ENCODE data around the gene CRB1. TPM values are rescaled to one million over a fixed set of nuclear protein-coding genes. Genes with fewer than 3 reads are reported as not detected.

The CRB1 gene
- total RNA-seq, 1 experiment from 2014 or later = not detected

DNA sequence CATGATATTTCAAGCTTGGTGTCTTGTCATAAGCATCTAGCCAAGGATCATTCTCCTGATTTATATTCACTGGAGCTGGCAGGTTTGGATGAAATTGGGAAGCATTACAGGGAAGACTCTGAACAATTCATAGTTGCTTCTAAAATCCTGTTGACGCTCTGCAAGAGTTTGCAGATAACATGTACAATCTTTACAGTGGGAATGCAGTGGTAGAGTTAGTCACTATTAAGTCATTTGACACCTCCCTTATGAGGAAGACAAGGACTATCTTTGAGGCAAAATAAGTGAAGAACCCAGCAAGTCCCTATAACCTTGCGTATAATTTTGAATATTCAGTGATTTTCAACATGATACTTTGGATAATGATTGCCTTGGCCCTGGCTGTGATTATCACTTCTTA lies 45.3 kb upstream of the CRB1 start:
- BruUV-seq (replicated peaks) = no TSS peak

DNA sequence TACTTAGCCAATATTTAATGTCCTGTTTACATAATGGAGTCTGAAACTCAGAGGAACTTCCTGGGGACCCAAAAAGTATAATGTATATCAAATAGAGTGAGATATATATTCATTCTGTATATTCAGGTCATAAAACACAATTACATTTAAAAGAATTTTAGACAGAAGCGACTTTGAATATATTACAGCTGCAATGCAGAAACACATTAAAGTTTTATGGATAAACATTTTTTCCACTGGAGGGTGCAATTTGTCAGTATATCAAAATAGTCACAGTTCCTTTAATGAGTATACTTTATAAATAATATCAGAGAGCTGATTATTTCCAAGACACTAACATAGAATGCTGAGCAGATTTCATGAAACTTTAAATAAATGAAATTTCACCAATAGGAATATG lies 43.9 kb upstream of the CRB1 start:
- no TSS peak for BruUV-seq (replicated peaks)
- H3K36me3 ChIP-seq (ENCODE audit: low read depth) = no peaks in the 10 kb centered on the region
- no peaks in the 10 kb centered on the region for H3K9me3 ChIP-seq (ENCODE audit: insufficient read depth, low read depth)
- H3K27ac ChIP-seq = no peak overlapping the region
- H2AFZ ChIP-seq = no peak overlapping the region
- H3K4me1 ChIP-seq (replicated peaks; ENCODE audit: insufficient read depth) = peaks cover 16% of the 10 kb centered on the region
- H3K27me3 ChIP-seq (ENCODE audit: insufficient read depth, low read depth) = no peaks in the 10 kb centered on the region
- H3K9me2 ChIP-seq (ENCODE audit: insufficient read depth) = no peaks in the 10 kb centered on the region
- TF ChIP-seq, protein P1, sequence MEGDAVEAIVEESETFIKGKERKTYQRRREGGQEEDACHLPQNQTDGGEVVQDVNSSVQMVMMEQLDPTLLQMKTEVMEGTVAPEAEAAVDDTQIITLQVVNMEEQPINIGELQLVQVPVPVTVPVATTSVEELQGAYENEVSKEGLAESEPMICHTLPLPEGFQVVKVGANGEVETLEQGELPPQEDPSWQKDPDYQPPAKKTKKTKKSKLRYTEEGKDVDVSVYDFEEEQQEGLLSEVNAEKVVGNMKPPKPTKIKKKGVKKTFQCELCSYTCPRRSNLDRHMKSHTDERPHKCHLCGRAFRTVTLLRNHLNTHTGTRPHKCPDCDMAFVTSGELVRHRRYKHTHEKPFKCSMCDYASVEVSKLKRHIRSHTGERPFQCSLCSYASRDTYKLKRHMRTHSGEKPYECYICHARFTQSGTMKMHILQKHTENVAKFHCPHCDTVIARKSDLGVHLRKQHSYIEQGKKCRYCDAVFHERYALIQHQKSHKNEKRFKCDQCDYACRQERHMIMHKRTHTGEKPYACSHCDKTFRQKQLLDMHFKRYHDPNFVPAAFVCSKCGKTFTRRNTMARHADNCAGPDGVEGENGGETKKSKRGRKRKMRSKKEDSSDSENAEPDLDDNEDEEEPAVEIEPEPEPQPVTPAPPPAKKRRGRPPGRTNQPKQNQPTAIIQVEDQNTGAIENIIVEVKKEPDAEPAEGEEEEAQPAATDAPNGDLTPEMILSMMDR (conservative IDR thresholded peaks at IDR 0.05) = peak; percentile 51; the same call in 1 of the 2 replicates
- TF ChIP-seq EZH2 (IDR thresholded peaks at IDR 0.05; ENCODE audit: low read depth) = no peak
- CTCF ChIA-PET = no interaction called here
- DNase-seq = no peak
- no peak overlapping the region for H3K4me2 ChIP-seq
- H3K79me2 ChIP-seq (ENCODE audit: low read depth) = no peaks in the 10 kb centered on the region
- H3F3A ChIP-seq (ENCODE audit: insufficient read depth, low read depth) = peaks cover 10% of the 10 kb centered on the region; the same call in 1 of the 2 replicates
- POLR2A ChIA-PET (ENCODE audit: unreplicated experiment) = interaction anchor here (0.6 kb wide), 1 partner anchor 823 kb away, joined by 3 read pairs; no protein-coding TSS in a partner anchor
- intact Hi-C loops (cut with micrococcal nuclease; ENCODE audit: unreplicated experiment) = no loop called here
- no peaks in the 10 kb centered on the region for H4K20me1 ChIP-seq (ENCODE audit: insufficient read depth)
- no peak overlapping the region for H3K4me3 ChIP-seq

More for the DNA sequence above, 45.3 kb upstream of the CRB1 start:
- Histone ChIP-seq H3K4me2 (peak overlapping the region; percentile 78), H3K4me3 (peak overlapping the region; percentile 53; the same call in 1 of the 2 replicates), H3K9me2 (ENCODE audit: insufficient read depth) (no peaks in the 10 kb centered on the region), H3K79me2 (ENCODE audit: low read depth) (no peaks in the 10 kb centered on the region), H3K27me3 (ENCODE audit: insufficient read depth, low read depth) (no peaks in the 10 kb centered on the region), H4K20me1 (ENCODE audit: insufficient read depth) (no peaks in the 10 kb centered on the region), H3K9me3 (ENCODE audit: insufficient read depth, low read depth) (no peaks in the 10 kb centered on the region), H2AFZ (peak overlapping the region; percentile 83), H3K27ac (peak overlapping the region; percentile 63), H3F3A (ENCODE audit: insufficient read depth, low read depth) (peaks cover 10% of the 10 kb centered on the region; the same call in 1 of the 2 replicates), H3K36me3 (ENCODE audit: low read depth) (no peaks in the 10 kb centered on the region), H3K4me1 (replicated peaks; ENCODE audit: insufficient read depth) (peaks cover 16% of the 10 kb centered on the region)
- peak in 1 of 2 experiments; percentile 43 for DNase-seq
- ChIA-PET CTCF (interaction anchor here (0.6 kb wide), 1 partner anchor 197 kb away, joined by 4 read pairs; no protein-coding TSS in a partner anchor), POLR2A (ENCODE audit: unreplicated experiment) (interaction anchor here (0.8 kb wide), 1 partner anchor 1095 kb away, joined by 10 read pairs; no protein-coding TSS in a partner anchor)
- TF ChIP-seq EZH2 (IDR thresholded peaks at IDR 0.05; ENCODE audit: low read depth) = no peak
- TF ChIP-seq, protein P1 (conservative IDR thresholded peaks at IDR 0.05) = no peak
- intact Hi-C loops (cut with micrococcal nuclease; ENCODE audit: unreplicated experiment) = loop anchor here (2.0 kb wide), 1 partner anchor 44 kb away; no protein-coding TSS in a partner anchor

DNA sequence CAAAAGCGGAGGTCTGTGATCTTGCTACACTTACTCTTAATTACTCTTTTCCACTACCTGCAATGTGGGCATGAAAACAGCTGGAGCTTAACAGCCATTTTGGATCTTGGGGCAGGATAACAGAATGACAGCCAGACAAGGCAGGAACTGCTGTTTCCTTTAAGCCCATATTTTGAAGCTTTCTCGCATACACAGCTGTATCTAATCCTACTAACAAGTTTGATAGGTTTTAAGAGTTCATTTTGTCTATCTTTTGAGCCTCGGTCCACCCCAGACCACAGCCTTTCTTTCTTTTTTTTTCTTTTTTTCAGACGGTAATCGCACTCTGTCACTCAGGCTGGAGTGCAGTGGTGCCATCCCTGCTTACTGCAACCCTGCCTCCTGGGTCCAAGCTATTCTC lies 42.4 kb upstream of the CRB1 start:
- H2AFZ ChIP-seq = no peak overlapping the region; the same call in 1 of the 2 replicates
- H3K27ac ChIP-seq = no peak overlapping the region
- no peaks in the 10 kb centered on the region for H3K27me3 ChIP-seq (ENCODE audit: insufficient read depth, low read depth)
- no peaks in the 10 kb centered on the region for H3K9me3 ChIP-seq (ENCODE audit: insufficient read depth, low read depth)
- peaks cover 10% of the 10 kb centered on the region; the same call in 1 of the 2 replicates for H3F3A ChIP-seq (ENCODE audit: insufficient read depth, low read depth)
- H3K4me2 ChIP-seq = no peak overlapping the region
- no peaks in the 10 kb centered on the region for H4K20me1 ChIP-seq (ENCODE audit: insufficient read depth)
- BruUV-seq (replicated peaks) = no TSS peak
- intact Hi-C loops (cut with micrococcal nuclease; ENCODE audit: unreplicated experiment) = no loop called here
- TF ChIP-seq, protein P1 (conservative IDR thresholded peaks at IDR 0.05) = no peak
- TF ChIP-seq EZH2 (IDR thresholded peaks at IDR 0.05; ENCODE audit: low read depth) = no peak
- H3K9me2 ChIP-seq (ENCODE audit: insufficient read depth) = no peaks in the 10 kb centered on the region
- H3K4me3 ChIP-seq = no peak overlapping the region
- no peak for DNase-seq
- ChIA-PET POLR2A (ENCODE audit: unreplicated experiment) (no interaction called here), CTCF (no interaction called here)
- no peaks in the 10 kb centered on the region for H3K36me3 ChIP-seq (ENCODE audit: low read depth)
- H3K4me1 ChIP-seq (replicated peaks; ENCODE audit: insufficient read depth) = peaks cover 16% of the 10 kb centered on the region
- H3K79me2 ChIP-seq (ENCODE audit: low read depth) = no peaks in the 10 kb centered on the region

Measured in PC-9 (cell line).